ENCODE results near the gene ATRX.
"Not testable (repeated sequence)": the region's sequence is repeated elsewhere in the genome, so short reads cannot be mapped to it uniquely, and the experiment has no call there.

- not testable (repeated sequence) for TF ChIP-seq CTCF (IDR thresholded peaks at IDR 0.05); EZH2 (IDR thresholded peaks at IDR 0.05; ENCODE audit: borderline replicate concordance, insufficient read depth, low read depth, low read length, poor library complexity, severe bottlenecking)
These were observed 285.9 kb downstream of the ATRX start for GRCh38 chrX:77500164-77500563.

All from B cell (primary cell).